Stimulated activated CD8-positive, alpha-beta memory T cell treated with anti-CD3 and anti-CD28 coated beads, Interleukin-12 subunit alpha, Interleukin-12 subunit beta, amount 100 ng/mL, for 1 hour (primary cell): Measurements from ENCODE around the gene TMEM255A.
"Not testable (repeated sequence)": the region's sequence is repeated elsewhere in the genome, so short reads cannot be mapped to it uniquely, and the experiment has no call there.

Source experiments
- DNase-seq: peaks from one replicate; pipeline ENCODE4 v3.0.0-alpha.2; 2020; ENCODE audit warnings: low read depth

The TMEM255A gene

DNA sequence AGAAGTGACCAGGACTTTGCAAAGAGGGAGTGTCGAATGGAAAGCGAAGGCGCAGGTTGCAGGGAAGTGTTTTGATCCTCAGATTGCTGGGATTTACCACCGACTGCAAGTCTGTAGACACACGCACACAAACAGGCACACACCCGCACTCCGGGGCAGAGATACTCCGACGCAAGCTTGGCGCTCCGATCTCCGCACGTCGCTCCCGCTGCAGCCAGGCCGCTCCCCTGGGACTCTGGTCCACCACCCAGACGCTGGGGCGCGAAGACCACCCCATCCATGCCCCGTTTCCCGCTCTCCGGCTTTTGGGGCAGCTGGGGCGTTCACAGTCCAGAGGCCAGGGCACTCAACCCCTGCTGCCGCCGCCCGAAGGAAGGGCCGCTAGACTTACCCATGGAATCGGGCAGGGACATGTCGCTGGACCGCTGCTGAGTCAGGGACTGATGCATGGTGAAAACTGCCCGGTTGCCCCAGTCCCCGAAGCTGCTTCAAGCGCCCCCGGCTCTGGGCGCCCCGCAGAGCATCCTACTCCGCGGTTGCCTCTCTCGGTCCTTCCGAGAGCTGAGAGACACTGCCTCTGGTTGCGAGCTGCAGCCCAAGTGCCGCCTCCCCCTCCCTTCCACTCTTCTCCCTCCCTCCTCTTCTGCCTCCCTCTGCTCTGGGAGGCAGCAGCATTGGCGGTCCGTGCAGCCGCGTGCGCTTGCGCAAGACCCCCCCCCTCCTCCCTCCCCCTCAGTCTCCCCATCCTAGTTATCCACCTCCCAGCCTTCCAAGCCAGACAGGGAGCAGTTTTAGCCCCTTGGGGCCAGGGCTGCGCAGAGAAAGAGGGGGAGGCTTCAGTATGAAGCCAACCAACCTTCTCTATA is at the start of gene TMEM255A:
TMEM255A (minus strand) TSS at position 601 of the 866 bp plus-strand sequence; CDS start at position 449, 152 bp downstream.
- no peak for DNase-seq

DNA sequence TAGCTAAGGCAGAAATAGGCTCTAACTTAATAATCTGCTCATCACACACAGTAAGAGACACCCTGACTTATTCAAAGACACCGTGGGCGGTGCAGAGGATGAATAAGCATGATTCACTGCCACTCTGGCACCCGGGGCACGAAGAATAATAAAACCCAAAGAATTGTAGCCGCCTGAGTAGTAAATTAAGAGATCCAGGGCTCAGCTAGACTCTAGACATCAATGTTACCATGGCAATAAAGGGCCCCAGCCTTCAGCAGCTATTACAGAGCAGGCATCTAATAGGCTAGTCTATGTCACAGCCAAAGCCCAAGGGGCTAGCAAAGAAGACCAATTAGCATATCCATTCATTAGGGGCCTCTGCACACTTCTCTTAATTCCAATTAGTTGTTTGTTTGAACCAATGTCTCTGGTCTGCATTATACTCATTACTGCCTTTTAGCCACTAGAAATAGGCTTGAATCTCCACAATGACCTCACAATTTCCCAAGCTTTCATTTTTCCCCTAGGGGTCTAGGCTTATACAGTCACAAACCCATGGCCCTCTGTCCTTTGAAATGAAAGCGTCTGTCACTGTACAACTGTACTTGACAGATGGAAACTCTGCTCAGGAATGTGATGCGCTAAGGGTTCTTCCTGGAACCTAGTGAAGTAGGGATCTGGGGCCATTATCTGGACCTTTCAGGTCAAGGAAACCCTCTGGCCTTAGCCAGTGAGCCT is 47.6 kb upstream of the TMEM255A start:
- DNase-seq: no peak

DNA sequence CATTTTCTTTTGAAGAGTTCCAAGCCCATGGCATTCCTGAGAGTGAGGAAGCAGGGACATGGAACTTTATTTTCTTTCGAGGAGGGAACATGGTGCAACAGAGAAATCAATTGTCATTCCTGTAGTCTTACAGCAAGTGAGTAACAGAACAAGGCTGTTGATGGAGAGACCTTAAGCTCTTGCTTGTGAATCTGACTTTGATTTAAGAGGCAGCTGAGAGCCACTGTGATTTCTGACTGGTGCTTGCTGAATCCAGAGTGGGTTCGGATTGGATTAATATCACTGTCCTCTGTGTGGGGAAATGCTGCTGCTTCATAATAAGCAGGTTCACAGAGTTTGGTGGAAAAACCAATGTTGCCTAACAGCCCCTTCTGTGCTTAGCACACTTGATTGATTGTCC is 45.9 kb upstream of the TMEM255A start:
- DNase-seq: no peak

DNA sequence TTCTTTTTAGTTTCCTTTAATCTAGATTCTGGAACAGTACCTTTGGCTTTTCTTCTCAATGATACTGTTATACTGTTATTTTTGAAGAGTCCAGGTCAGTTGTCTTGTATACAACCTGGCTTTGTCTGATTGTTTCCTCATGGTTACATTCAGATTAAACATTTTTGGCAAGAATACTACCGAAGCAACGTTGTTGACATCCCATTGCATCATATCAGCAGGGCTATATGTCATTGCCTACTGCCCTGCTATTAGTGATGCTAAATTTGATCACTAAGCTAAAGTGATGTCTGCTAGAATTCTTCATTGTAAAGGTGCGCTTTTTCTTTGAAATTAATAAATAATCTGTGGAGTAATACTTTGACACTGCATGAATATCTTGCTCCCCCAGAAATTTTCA is 44.8 kb upstream of the TMEM255A start:
- no peak for DNase-seq

DNA sequence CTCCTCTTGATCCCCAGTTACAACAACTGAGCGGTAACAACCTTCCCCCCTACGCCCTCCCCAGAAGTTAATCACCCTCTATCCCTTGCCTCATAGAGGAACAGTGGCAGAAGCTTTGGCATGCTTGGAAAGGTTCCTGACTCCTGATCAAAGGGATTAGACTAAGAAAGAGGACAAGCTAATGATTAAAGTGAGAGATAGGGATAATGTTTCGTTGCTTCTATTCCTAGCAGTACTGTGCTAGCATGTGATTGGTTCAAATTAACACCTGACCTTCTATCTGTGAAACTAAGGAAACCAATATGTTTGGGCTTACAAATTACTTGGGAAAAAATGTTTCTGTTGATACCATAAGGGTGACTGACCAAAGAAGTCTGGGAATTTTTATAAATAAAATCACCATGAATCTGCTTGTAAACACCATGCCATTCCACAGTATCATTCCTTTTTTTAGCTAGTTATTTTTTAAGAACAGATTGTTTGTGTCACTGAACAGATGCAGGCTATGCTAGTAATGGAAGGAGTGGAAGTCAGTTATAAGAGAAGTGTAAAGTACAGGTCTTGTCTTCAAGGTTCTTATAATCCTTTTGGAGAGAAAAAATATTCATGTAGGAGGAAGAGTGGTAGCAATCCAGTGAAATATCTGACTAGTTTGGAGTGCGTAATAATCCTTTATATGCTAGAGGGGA is 39.3 kb upstream of the TMEM255A start:
- DNase-seq: no peak

DNA sequence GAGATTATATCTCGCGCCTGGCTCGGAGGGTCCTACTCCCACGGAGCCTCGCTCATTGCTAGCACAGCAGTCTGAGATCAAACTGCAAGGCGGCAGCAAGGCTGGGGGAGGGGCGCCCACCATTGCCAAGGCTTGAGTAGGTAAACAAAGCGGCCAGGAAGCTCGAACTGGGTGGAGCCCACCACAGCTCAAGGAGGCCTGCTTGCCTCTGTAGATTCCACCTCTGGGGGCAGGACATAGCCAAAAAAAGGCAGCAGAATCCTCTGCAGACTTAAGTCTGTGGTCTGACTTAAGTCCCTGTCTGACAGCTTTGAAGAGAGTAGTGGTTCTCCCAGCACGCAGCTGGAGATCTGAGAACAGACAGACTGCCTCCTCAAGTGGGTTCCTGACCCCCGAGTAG is 33.3 kb upstream of the TMEM255A start:
- DNase-seq: not testable (repeated sequence)

DNA sequence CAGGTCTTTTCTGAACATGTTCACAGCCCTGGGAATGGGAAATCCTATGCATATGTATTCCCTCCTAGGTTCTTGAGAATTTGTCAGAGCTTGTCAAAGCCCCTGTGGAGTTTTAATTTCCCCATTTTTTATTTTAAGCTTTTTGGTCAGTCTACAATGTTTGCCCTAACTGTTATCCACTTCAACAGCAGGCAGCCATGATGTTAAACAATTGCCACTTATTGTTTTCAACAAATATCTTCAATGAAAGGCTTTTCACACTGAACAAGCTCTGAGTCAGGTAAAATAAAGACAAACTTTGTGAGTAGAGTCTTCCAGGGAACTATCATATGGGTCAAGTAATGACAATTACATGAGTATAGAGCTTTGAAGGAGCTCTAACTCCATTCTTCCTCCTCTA is 25.6 kb upstream of the TMEM255A start:
- no peak for DNase-seq

DNA sequence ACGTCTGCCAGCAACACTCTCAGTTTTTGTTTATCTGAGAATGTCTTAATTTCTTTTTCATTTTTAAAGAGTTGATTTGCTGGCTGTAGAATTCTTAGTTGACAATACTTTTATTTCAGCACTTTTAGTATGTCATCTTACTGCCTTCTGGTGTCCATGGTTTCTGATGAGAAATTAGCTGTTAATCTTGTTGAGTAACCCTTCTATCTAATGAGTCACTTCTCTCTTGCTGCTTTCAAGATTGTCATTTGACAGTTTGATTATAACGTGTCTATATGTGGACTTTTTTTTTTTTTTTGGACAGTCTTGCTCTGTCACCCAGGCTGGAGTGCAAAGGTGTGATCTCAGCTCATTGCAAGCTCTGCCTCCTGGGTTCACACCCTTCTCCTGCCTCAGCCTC is 24.0 kb upstream of the TMEM255A start:
- DNase-seq: no peak

DNA sequence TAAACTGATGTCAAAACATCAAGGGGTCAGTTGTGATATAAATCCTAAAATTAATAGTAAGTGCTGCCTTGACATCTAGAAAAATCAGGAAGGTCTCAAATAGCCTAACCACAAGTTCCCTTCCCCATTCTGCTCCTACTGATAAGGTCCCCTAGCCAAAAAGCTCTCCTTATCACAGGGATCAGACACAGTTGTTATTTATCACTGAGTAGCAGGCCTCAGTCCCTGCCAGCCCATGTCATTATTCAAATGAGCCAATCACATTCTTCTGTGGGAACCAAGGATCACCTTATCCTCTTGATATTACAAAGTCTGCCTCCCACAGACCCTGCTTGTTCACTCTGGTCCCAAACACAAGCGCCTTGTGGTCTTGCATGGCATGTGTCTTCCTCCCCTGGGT is 23.3 kb upstream of the TMEM255A start:
- DNase-seq: no peak

DNA sequence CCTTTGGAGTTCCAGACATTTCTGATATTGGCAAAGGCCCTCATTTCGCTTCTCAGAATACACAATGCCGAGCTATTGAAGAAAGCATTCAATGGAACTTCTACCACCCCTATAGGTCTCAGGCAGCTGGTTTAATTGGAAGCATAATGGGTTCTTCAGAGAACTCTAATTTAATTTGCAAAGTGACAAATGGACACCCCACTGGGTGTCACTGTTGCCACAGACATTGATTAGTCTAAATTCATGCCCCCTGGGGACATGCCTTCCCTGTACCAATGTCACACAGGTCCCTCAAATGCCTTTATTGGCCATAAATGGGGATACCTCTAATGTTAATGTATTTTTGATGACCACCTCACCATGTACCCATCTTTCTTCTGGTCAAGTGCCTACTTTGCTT is 22.9 kb upstream of the TMEM255A start:
- DNase-seq: no peak

DNA sequence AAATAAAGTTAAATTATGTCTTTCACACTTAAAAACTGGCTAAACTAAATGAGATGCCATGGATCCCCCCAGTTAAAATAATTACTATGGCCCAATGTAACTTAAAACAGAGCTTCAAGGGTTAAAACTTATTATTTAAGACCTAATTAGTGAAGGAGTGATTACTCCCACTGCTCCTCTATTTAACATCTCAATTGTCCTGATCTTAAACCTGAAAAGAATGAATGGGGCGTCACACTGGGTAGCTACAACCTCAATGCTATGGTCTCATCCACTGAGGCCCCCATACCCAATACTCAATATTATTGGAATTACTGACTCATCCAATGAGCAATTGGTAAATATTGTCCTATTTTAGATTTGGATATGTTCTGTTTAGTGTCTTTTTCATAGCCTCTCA is 21.1 kb upstream of the TMEM255A start:
- no peak for DNase-seq

DNA sequence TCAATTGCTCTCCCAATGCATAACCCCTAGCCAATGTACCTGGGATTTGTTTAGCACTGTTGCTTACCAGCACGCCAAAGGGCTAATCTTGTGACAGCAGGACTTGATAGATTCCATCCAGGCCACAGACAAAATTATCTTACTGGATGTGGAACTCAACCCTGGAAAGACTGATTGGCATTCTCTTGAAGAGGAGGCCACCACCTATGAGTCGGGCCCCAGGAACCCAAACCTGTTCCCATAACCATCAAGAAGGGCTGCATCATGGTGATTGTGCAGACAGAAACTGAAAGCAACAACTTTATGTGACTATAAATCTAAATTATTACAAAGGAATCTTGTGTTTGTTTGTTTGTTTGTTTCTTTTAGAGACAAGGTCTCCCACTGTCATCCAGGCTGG is 19.9 kb upstream of the TMEM255A start:
- no peak for DNase-seq

DNA sequence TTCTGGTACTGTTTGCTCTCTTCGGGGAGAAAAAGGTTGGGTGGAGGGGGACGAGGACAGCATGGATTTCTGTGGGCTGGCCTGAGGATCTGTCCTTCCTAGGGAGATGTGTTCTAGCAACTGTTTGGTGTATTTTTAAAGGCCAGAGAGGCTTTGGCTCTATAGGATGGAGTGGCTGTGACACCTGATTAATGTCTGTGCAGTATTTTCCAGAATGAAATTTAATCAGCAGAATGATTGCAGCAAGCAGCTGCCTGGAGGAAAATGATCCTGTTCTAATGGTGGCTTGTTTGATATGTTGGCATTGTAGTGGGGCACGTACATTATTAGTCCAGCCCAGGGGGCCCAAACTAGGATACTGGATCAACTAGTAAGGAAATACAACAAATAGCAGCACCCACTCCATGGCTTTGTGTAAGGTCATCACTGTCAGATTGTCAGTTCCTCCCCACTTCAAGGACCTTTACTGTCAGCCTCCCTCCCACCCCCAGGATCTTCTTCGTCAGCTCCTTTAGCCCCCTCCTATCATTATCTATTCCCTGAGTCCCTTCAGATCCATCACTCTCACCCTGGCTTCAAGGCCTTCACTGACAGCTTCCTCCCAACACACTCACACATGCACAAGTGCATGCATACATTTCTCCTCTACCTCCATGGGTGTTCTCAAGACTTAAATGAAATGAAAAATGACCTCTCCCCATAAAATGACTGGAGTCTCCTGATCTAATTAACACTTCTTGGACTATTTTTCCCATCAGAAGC is 10.4 kb upstream of the TMEM255A start:
- DNase-seq: no peak

DNA sequence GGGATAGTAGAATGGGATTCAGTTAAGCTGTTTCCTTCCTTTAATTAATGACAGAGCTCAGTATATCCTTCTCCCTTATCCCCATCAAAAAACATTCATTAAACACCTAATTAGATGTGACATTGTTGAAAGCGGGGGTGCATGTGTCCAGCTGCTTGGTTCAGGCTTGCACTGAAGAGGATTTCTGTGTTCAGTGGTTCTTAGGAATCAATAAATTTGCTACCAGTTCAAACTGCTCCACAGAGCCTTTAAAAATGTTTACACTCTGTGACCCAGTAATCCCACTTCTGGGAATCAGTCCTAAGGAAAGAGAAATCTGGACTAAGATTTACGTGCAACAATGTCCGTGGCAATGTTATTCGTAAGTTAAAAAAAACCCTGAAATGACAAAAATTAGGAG is 7.2 kb upstream of the TMEM255A start:
- DNase-seq: no peak

DNA sequence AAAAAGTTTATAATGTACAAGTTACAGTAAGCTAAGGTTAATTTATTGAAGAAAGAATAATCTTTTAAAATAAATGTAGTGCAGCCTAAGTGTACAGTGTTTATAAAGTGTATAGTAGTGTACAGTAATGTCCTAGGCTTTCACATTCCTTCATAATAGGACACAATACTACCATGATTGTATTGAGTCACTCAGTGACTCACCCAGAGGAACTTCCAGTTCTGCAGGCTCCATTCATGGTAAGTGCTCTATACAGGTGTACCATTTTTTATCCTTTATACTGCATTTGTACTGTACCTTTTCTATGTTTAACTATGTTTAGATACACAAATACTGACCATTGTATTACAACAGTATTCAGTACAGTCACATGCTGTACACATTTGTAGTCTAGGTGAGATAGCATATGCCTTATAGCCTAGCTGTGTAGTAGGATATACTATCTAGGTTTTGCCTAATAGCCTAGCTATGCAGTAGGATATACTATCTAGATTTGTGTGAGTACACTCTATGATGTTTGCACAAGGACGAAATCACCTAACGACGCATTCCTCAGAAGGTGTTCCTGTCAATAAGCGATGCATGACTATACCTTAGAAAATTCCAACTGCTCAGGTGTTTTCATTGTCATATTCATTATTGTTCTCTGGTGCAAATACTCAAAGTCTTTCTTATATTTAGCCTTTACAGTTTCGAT is 5.5 kb upstream of the TMEM255A start:
- DNase-seq: no peak

DNA sequence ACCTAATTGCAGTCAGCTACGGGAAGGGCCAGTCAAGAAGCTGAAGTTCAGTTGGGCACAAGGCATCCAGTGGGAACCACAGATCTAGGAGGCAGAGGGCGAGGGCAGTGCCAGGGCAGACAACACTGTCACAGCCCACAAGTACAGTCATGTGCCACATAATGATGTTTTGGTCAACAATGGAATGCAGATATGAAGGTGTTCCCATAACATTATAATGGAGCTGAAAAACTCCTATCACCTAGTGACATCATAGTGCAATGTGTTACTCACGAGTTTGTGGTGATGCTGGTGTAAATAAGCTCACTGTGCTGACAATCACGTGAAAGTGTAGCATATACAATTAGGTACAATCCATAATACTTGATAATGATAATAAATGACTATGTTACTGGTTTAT is 4.5 kb upstream of the TMEM255A start:
- DNase-seq: no peak

DNA sequence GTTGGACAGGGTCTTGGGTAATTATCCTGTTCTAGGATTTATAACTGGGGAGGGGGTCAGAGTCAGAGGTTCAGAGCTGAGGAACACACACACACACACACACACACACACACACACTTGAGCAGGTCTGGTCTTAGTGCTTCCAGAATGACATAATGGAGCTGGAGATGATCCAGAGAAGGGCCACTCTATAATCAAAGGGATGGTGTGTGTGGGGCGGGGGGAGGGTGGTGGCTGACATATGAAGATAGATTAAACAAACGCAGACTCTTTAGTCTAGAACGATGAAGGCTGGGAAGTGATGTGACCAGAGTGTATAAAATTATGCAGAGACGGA is 434 bp upstream of the TMEM255A start:
- DNase-seq: no peak

DNA sequence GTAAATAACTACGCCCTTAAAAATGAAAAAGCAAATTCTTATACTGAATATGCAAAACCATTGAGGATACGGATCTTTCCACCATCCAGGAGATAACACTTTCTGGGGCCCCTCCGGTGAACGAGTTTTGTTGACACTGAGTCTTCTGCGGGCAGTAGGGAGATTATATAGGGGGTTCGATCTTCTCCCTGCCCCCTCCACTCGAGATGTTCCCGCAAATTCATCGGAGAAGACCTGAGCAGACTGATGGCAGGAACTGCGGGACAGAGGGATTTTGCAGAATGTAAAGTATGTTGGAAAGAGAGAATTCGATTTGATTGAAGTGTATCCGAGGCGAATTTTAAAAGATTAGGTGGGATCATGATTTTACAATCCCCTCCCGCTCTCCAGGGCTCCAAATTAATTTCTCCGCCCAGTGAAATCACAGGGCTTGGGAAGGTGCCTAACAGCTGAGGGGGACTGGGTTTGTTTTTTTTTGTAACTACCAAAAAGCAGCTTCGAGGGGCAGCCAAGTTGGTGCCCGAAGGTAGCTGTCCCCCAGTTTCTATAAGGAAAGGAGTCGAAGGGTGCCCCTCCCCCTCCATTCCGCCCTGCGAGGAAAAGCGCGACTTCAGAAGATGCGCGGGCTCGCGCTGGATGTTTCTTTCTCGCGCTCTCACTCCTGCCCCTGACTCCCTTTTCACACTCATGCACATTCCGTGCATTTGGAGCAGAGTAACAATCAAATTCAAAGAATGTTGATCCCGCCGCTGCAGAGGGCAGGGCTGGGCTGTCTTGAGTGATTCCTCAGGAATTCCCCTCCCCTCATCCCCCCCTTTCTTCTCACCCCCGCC is 1.2 kb downstream of the TMEM255A start:
- DNase-seq: no peak

DNA sequence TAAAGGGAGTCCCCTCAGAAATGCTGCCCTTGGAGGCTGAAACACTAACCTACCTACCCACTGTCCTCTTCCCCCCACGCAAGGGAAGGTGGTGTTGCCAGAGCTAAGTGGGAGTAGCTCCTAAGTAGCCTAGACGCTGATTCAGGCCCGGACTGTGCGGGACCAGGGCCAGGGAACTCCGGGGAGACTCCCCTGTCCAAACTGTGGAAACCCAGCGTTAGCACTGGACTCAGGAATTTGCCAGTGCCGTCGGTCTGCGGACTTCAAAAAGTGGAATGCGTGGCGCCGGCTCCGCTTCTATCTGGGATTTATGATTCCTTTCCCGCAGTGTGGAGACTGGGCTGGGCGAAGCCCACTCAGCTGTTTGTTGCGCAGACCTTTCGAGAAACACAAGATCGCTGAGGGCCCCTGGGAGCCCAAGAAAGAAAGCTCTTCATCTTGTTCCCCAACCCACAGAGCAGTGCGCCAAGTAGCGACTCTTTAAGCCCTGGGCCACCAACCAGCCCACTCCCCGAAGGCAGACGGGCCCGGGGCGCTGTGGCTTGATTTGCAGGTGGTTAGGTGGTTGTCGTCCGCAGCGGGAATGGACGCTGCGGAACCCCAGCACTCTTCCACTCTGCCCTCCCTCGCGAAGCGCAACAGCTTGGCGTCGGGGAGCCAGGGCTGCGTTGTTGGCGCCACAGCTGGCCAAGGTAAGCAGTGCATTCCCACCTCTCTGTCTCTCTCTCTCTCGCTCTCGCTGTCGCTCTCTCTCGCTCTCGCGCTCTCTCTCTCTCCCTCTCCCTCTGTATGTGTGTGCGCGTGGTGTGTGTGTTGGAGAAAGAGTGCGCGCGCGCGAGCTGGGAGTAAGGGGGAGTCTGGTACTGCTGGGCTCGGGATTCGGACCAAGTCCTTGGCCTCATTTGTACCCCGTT is 2.0 kb downstream of the TMEM255A start:
- peak; percentile 47 for DNase-seq

DNA sequence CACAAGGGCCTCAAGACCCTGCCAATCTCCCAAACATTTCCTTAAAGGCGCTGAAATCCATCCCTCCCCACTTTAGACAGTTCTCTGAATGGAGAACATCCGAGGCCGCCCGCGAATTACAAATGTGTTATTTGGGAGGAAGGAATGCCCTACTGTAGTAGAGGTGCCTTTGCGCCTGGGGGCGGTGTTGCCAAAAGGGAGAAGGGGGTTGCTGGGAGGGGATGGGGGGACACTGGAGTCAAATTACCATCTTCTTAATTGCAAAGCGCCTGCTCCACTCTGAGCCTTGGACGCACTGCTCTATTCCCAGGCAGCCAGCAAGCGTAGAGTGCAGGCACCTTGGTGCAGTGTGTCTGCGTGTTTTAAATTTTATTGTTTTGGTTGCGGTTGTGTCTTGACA is 2.7 kb downstream of the TMEM255A start:
- no peak for DNase-seq
